Measurements from ENCODE around the gene DCTPP1.
"Not testable (repeated sequence)": the region's sequence is repeated elsewhere in the genome, so short reads cannot be mapped to it uniquely, and the experiment has no call there.

DCTPP1 gene

DNA sequence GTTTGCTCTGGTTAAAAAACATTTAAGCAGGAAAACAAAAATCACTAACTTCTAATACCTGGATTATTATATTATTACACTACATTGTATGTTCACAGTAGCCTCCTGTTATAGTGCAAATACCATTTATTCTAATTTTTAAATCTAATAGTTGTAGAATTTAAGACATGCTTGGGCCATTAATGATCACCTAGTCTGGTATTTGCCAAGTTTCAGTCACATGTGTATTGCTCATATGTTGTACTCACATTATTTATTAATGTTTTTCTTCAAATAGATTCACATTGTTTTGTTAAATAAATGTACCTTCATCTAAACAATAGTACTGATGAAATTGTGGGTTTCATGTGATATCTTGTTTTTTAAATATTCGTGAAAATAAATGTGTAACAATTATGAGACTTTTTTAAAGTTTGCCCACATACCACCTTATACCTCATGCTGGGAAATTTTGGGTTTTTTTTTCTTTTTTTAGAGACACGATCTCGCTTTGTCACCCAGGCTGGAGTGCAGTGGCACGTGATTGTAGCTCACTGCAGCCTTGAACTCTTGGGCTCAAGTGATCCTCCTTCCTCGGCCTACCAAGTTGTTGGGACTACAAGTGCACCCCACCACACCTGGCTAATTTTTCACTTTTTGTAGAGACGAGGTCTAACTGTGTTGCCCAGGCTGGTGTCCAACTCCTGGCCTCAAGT, 16.6 kb downstream of the DCTPP1 start:
- no peak for DNase-seq (ENCODE audit: low spot score)

DNA sequence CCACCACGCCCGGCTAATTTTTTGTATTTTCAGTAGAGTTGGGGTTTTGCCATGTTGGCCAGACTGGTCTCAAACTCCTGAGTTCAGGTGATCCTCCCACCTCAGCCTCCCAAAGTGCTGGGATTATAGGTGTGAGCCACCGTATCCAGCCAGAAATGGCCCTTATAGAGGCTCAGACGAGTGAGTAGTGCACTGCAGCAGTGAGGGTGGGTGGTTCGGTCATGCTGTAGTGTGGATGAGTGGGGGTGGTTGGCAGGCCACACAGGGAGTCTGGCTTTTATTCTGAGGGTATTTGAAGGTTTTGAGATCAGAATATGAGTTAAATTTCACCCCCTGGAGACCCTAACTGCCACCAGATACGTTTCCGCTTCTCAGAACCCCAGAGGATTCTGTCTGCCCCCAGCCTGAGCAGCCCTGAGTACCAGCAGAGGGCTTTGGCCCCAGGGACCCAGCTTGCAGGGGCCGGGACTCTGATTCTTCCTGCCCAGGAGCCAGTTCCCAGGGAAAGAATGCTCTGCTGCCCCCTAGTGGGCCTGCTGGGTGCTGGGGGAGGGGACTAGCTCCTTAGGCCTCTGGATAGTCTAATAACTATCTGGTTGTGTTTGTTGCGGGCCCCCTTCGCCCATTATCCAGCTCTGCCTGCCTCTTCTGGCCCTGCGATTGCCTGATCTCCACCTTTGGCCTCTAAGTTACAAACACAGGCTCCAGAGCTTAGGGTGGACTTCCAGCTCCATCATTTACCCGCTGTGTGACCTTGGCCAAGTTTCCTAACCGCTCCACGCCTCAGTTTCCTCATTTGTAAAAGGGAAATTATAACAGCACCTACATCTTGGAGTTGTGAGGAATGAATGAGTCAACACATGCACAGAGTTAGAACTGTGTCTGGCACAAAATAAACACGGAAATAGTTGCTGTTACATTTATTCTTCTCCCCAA, 20.4 kb downstream of the DCTPP1 start:
- DNase-seq (ENCODE audit: low spot score), result peak; percentile 88

DNA sequence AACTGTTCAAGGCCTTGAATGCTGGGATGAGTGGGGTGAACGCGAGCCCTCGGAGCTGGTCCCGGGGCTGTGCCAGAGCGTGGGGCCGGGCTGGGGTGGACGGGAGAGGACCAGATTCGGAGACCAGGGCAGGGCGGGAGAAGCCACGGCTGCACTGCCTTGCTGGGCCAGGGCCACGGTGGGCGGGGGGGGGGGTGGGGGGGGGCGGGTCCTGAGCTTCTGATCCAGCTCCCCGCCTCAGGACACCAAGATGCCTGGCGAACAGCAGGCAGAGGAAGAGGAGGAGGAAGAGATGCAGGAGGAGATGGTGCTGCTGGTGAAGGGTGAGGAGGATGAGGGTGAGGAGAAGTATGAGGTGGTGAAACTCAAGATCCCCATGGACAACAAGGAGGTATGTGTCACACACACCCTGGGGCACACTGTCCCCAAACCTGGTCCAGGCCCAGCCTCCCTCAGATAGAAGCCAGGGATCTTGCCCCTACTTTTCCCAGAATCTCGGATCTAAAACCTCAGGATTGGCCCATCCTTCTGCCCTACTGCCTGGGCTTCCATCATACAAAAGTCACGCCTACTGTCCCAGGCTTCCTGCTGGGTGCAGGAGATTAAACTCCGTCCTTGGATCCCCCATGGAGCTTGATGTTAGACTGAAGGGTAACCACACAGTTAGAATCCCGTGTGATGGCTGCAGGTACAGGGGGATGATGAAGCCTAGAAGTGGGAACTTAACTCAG, 21.9 kb downstream of the DCTPP1 start:
- DNase-seq (ENCODE audit: low spot score), result peak; percentile 28

DNA sequence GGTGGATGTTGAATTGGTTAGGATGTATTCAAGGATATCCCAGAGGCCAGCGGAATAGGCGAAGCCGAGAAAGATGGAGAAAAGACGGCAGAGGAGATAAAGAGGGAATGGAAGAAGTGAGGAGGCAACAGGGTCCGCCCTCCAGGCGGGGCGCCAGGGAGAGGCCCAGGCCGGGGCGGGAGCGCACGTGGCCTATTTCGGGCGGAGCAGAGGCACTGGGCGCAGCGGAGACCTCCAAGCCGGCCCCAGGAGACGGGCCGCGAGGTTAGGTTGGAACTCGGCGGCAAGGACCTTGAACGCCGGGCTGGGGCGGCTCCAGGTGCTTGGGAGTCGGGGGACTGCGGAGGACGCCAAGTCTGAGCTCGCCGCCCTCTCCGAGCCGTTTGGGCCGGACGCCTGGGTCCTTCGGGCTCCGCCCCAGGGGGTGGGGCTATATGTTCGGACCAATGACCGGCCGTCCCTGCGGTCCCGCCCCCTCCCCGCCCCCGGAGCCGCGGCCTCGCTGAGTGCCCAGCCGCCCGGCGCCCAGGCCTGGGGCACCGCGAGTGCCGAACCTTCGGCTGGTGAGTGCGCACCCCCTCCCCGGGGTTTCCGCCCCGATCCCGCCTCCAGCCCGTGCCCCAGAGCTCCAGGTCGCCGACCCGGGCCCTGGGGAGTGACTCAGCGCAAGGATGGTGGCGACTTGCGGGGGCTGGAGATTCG, 22.6 kb downstream of the DCTPP1 start, which contains the start of gene ZNF771:
Gene ZNF771 (plus strand): TSS at position 505 of the 702 bp plus-strand sequence. CDS start 448 bp downstream, outside the sequence.
- DNase-seq (ENCODE audit: low spot score), result peak; percentile 90

DNA sequence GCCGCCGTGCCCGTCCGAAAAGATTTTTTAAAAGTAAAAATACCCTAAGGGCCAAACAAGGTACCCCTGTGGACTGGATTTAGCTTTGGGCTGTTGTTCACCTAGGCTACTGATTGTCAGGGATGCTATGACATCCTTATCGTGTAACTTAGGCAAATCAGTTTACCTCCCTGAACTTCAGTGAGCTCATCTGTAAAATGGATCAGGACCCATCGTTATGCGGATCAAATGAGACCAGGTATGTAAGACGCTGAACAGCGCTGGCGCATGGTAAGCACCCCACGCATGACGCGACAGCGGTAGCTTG, 23.1 kb downstream of the DCTPP1 start:
- no peak for DNase-seq (ENCODE audit: low spot score)

DNA sequence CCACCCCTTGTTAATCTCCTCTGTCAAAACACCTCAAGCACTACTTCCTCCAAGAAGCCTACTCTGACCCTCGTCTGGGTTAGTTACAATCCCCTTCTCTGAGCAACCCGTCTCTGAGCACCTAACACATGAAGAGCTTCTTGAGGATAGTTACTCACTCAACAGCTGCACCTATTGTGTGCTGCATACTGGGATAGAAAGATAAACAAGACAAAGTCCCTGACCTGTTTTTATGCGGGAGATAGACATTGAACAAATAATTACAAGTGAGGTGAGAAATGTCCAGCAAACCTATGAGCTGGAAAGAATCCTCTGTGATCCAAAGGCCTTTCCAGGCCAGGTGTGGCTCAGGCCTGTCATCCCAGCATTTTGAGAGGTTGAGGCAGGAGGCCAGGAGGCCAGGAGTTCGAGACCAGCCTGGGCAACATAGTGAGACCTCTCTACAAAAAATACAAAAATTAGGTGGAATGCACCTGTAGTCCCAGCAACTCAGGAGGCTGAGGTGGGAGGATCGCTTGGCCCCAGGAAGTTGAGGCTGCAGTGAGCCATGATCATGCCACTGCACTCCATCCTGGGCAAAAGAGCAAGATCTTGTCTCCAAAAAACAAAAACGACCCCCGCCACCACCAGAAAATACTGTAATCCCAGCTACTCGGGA, 27.9 kb downstream of the DCTPP1 start:
- no peak for DNase-seq (ENCODE audit: low spot score)

DNA sequence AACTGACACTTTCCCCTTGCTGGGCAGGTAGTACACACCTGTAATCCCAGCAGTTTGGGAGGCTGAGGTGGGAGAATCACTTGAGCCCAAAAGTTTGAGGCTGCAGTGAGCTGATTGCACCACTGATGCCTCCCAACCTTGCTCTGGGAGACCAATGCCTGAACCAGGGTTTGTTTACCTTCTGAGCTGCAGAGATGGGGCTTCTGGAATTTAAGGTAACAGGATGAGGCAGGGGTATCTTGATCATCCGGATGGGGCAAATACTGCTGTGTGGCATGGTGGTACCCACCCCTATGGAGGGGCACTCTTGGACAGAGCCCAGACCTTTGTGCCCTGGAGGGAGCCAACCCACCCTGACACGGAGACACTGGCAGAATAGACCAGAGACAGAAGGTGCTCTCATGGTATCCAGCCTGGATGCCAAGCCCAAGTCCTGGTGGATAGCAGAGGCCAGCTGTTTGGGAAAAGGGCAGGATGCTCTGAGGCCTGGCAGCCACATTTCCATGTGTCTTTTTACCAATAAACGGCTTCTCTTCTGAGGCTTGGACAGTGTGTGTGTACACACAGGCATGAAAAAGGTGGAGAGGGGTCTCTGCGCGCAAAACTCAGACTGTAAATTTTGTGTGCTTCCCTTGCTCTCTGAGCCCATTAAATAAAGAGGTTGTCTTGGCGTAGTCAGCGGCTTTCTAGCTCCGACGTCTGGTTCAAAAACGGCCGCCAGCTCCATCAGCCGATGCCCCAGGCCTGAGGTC, 30.2 kb downstream of the DCTPP1 start:
- no peak for DNase-seq (ENCODE audit: low spot score)

DNA sequence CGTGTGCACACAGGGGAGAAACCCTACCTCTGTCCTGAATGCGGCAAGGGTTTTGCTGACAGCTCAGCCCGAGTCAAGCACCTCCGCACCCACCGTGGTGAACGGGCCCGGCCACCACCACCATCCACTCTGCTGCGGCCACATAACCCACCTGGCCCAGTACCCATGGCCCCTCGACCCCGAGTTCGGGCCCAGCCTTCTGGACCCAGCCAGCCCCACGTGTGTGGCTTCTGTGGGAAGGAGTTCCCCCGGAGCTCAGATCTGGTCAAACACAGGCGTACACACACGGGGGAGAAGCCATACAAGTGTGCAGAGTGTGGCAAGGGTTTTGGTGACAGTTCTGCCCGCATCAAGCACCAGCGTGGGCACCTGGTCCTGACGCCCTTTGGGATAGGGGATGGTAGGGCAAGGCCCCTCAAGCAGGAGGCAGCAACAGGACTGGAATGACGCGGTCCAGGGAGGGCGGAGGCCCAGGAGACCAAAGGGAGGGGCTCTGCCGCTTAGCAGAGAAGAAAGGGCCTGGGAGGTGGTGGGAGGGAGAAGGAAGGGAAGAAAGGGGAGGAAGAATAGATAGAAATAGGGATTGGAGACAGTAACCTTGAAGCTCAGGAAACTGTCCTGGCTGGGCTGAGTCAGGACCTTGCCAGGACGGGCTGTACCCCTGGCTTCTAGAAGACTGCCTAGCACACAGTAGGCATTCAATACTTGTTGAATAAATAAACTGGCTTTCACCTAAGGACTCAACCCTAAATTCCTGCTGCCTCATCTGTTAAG, 31.0 kb downstream of the DCTPP1 start:
- DNase-seq (ENCODE audit: low spot score), result no peak

DNA sequence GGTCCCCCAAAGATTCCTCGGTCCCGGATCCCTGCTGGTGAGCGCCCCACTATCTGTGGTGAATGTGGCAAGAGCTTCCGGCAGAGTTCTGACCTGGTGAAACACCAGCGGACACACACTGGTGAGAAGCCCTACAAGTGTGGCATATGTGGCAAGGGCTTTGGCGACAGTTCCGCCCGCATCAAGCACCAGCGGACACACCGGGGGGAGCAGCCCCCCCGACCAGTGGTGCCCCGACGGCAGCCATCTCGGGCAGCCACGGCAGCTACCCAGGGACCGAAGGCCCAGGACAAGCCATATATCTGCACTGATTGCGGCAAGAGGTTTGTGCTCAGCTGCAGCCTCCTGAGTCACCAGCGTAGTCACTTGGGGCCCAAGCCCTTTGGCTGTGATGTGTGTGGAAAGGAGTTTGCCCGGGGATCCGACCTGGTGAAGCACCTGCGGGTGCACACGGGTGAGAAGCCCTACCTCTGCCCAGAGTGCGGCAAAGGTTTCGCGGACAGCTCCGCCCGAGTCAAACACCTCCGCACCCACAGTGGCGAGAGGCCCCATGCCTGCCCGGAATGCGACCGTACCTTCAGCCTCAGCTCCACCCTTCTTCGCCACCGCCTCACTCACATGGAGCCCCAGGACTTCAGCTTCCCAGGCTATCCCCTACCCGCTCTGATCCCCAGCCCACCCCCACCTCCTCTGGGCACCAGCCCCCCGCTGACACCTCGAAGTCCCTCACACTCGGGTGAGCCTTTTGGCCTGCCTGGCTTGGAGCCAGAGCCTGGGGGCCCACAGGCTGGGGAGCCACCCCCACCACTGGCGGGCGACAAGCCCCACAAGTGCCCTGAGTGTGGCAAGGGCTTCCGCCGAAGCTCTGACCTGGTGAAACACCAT, 31.8 kb downstream of the DCTPP1 start:
- DNase-seq (ENCODE audit: low spot score), result no peak

DNA sequence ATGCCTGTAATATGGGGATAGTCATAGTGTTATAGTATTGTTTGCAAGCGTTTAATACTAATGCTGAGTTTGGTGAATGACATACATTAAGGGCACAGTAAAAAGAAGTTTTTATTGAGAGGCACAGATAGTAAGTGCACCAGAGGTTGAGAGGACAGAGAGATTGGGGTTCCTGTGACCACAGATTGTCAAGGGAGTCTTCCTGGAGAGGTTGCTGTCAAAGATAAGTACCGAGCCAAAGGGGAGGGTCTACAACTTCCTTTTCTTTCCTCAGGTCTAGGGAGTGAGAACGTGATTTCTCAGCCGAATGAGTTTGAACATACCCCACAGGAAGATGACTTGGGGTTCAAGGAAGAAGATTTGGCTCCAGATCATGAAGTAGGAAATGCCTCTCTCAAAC, 32.8 kb downstream of the DCTPP1 start:
- DNase-seq (ENCODE audit: low spot score), result no peak

DNA sequence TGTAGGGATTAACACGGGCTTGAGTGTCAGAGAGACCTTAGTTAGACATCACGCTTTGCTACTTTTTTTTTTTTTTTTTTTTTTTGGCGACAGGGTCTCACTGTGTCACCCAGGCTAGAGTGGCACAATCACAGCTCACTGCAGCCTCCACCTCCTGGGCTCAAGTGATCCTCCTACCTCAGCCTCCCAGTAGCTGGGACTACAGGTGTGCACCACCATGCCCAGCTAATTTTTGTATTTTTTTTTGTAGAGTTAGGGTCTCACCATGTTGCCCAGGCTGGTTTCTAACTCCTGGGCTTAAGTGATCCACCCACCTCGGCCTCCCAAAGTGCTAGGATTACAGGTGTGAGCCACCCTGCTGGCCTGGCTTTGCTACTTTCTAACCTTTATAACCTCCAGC, 33.2 kb downstream of the DCTPP1 start:
- not testable (repeated sequence) for DNase-seq (ENCODE audit: low spot score)

DNA sequence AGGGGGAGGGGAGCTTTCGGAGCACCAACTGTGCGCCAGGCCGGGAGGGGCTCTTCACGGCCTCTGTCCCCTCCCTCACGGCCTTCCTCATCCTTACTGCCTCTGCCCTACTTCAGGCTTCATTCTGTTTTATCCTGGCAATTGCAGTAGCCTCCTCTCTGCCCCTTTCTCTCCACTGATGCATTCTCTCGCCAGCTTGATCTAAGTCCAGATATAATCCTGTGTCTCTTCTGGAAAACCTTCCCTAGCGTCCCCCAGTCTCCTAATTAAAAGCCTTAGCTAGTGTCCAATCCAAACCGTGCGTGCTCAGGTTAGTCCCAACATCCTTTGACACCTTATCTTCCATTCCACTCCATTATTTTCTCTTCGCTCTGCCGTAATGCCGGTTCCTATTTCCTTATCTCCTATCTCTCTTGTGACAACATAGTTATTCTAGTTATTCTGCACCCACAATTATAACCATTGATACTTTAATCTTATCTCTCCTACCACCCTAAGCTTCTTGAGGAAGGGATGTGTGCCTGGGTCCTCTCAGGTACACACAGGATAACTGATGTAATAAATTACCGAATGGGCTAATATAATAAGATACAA, 33.7 kb downstream of the DCTPP1 start:
- no peak for DNase-seq (ENCODE audit: low spot score)

DNA sequence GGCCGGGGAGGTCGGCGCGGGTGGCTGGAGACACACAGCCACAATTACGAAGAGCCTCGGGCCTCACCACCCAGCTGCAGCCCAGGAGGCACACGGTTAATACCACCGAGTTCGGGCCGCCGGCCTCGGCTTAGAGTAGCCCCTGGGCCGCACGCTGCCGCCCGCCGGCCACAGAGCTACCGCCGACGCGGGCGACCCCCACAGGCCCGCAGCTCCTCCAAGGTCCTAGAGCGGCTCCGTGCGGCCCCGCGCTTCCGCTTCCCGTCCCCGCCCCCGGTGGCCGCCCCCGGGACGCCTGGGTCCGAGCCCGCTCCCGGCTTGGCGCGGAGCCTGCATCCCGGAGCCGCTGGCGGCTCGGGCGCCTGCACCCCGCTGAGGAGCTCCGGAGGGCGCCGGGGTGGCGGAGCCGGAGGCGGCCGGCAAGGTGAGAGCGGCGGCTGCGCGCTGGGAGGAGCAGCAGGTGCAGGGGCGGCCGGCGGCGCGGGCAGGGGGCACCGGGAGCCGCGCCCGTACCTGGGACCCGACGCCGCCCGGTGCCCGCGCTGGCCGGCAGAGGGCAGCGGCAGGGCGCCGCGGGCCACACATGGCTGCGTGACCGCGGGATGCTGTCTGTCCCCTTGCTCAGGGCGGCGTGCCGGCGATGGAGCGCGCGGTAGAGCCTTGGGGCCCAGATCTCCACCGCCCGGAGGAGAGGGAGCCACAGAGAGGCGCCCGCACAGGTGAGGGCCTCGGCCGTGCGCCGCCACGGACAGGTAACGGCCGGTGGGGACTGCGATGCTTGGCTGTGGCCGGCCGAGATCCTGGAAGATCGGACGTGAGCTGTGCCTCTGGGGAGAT, 34.5 kb downstream of the DCTPP1 start, which contains the start of gene ZNF48:
Gene ZNF48 (plus strand): TSS at position 266 of the 837 bp plus-strand sequence. CDS start 375 bp downstream, at position 641.
- peak; percentile 74 for DNase-seq (ENCODE audit: low spot score)

DNA sequence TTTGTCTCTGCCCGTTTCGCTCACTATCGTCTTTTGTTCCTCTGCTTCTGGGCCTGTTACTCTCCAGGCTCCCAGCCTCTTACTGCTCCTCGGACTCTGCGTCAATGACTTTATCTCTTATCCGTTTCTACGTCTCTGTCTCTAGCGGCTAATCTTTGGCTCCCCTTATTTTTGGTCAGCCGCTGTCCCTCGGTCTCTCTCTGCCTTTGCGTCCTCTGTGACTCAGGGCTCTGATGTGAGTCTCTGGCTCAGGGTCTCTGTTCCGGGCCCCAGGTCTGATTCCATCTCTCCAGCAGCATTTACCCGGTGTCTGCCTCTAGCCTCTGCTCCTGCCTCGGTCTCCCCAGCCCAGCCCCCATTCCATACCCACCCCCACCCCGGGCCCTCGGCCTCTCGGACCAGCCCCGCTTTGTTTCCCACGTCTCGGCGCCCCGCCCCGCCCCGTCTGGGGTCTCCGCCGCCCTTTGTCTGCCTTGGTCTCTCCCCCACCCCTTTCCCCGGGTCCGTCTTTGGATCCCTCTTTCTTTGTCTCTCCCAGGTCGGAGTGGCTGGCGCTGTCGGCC, 35.2 kb downstream of the DCTPP1 start:
- DNase-seq (ENCODE audit: low spot score), result no peak

DNA sequence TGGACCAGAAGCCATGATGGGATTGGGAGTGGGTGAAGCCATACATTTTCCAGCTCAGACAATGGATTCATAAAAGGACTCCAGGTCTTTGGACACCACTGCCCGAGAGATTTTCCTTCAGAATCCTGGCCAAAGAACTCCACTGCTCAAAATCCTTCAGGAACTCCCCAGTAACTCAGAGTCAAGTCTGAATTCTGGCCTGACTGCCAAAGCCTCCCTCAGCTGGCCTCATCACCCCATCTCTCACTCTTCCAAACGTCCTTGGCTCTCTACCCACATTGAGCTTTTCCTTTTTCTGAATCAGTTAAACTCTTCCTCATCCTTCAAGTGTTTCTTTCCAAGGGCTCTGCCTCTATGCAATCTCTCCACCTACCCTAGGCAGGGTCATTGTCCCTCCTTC, 46.3 kb downstream of the DCTPP1 start:
- no peak for DNase-seq (ENCODE audit: low spot score)

DNA sequence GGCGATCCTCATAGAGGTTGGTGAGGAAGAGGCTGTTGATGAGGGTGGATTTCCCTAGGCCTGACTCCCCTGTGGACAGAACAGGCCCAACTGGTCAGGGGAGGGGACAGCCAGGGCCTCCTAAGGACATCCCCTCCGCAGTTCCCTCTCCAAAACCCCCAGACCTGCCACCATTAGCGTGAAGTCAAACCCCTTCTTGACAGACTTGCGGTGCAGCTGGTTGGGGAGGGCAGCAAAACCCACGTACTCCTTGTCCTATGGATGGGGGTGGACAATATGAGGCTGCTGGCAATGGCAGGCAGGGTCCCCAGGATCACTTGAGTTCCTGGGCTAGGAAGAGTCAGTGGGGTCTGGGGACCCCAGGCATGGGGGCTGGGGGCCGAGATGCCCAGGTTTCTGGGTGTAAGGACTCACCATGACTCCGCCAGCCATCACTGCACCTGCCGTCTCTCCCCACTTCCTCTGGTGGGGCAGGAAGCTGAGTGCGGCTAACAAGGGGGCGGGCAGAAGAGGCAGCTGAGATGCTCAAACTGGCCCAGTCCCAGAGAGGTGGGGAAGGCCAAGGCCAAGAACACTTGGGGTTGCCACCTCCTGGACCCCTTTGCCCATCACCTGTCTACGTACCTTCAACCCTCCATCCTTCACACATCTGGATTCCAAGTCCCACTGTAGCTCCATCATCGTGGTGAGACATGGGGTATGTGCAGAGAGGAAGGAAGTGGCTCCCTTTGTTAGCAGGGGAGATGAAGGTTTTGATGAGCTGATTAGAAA, 47.5 kb downstream of the DCTPP1 start, which contains the start of gene SEPTIN1:
Gene SEPTIN1 (minus strand): TSS at position 451 of the 771 bp plus-strand sequence. CDS start 19 bp downstream, at position 432.
- DNase-seq (ENCODE audit: low spot score), result peak; percentile 59

All from germinal center (tissue), 1 donor.